NCI-H82 treated with DMSO at 0.1 percent for 48 hours (cell line): ENCODE results near the gene WDFY2.

Source experiments
- DNase-seq: peaks from one replicate; lab custom pipeline; 2025; ENCODE audit not compliant: unreplicated experiment; lab: John Stamatoyannopoulos, UW

WDFY2 gene

DNA sequence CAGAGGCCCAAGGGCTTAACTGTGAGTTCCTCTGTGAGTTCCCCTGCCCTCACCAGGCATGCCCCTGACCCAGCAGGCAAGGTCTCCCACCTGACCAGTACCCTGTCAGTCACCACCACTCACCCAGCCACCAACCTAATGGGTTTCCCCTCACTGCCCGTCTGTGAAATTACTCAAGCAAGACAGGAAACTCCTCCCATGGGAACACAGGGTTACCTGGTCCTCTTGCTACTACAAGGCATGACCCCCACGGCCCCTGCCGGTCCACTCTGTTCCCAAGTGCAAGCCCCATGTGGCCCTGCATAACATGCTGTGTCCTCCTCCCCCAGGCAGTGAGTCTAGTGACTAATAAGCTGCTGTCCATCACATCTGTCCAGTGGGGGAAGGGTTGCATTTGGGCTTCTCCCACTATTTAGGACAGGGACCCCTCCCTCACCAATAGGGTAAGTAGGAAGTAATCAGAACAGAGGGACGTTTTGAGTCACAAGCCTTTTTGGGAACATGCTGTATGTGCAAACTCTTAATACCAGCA is 227.7 kb downstream of the WDFY2 start:
- DNase-seq = no peak

DNA sequence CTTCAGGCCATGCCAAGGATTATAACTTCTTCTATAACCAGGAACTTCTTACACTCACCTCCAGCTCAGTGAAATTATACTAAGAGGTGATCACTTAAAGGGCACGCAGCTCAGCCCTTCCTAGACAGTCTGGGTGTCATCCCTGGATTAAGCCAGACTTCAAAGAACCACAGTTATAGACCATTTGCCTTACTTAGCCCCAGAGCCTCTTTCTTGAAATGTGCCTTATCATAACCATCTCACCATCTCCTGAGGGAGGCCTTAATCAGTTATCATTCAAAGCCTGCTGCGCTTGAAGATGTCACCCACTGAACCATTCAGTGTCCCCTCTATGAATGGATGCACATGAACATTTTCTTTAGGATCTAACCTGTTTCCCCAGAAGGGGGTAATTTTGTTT is 229.8 kb downstream of the WDFY2 start:
- no peak for DNase-seq

DNA sequence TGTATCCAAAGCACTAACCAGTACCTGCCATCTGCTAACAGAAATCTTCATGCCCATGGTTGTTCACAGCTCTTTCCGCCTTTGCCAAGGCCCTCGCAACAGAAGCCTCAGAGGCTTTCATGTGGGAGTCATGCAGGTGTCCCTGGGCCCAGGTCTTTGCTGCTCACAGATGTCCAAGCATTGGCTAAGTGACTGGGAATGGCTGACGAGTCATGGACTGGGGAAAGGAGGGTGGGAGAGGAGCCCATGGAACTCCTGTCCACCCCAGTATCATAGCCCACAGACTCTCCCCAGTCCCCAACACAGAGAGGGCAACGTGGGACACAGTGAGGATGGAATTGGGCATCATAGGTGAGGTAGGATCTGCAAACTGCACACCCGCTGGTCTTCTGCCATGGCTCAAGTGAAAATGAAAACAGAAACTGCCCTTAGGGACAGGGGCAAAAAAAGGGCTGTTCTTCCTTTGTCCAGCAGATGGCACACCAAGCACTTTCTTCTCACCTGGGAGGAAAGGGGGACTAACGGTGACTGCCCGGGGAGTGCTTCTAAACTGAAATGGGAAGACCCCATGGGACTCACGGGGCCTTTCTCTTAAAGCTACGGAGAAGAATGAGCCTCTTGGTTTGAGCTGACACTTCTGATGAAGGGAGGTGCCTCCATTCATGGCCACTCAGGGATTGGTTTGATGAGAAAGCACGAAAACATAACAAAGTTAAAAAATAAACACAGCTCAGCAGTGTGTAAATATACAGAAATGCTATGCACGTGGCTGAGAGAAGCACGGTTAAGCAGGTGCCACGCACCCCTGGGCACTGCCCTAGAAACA is 230.8 kb downstream of the WDFY2 start:
- DNase-seq = peak; percentile 73

- no peak for DNase-seq
Observed at GRCh38 chr13:51815848-51816247, 231.6 kb downstream of the WDFY2 start.

DNA sequence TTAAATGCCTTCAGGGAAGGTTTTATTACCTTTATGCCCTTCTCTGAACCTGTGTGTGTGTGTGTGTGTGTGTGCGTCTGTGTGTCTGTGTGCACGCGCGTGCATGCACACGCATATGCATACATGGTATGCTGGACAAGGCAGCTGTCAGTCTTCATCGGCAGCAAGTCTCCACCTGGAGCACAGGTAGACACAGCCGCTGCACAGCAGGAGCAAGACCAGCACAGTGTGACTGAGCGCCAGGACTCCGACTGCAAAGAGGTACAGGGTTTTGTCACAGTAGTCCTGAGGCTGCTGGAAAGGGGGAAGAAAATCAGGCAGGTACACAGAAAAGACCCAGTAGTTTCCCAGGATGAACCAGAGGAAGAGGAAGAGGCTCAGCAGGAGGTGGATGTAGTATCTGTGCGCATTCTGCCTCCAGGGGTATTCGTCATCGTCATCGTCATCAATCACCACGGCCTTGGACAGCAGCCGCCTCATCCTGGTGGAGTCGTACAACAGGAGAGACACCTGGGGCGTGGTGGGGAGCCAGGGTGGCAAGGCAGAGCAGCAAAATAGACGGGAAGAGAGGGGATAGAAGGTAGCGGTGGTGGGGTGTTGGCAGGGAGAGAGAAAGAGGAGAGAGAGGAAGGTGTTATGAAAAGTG is 232.5 kb downstream of the WDFY2 start:
- DNase-seq = no peak
